ENCODE data around the gene NBPF3. TPM values are rescaled to one million over a fixed set of nuclear protein-coding genes. Genes with fewer than 3 reads are reported as not detected.
"Not testable (repeated sequence)": the region's sequence is repeated elsewhere in the genome, so short reads cannot be mapped to it uniquely, and the experiment has no call there.

NBPF3 gene
- polyA plus RNA-seq, 3 donors, result 11.1 to 19.2 (median 17.7) TPM

GRCh38 chr1:21510113-21510493, 70.2 kb downstream of the NBPF3 start:
- DNase-seq (ENCODE audit: extremely low read depth in 1 of 11, low read depth in 9 of 11, low spot score in 4 of 11), result no peak

DNA sequence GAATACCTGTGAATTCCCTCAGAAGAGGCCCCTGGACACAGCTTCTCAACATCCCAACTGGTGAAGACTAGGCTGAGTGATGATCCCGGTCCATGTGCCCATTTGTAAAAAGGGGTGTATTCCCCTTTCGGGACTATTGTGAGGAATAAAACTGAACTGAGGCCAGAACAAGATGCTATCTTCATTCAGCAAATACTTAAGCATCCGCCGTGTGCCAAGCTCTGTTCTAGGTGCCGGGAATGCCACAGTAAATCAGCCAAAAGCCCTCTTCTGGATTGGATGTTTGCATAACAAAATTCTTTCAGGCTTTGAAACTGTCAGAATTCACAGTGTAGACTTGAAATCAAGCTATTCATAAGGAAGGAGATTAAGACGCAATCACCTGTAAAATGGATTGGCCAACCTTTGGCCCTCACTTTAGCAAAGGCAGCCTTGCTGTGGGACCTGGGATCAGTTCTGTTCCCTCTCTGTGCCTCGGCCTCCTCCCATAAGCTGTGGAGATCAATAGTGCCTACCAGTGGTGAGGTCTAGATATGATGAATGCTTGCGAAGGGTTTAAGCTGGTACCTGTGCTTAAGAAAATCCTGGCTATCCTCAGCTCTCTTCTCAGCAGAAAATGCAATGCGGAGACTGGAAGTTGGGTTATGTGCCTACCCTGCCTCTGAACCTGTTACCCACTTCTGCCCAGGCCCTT, 71.1 kb downstream of the NBPF3 start:
- DNase-seq (ENCODE audit: extremely low read depth in 1 of 11, low read depth in 9 of 11, low spot score in 4 of 11), result no peak

DNA sequence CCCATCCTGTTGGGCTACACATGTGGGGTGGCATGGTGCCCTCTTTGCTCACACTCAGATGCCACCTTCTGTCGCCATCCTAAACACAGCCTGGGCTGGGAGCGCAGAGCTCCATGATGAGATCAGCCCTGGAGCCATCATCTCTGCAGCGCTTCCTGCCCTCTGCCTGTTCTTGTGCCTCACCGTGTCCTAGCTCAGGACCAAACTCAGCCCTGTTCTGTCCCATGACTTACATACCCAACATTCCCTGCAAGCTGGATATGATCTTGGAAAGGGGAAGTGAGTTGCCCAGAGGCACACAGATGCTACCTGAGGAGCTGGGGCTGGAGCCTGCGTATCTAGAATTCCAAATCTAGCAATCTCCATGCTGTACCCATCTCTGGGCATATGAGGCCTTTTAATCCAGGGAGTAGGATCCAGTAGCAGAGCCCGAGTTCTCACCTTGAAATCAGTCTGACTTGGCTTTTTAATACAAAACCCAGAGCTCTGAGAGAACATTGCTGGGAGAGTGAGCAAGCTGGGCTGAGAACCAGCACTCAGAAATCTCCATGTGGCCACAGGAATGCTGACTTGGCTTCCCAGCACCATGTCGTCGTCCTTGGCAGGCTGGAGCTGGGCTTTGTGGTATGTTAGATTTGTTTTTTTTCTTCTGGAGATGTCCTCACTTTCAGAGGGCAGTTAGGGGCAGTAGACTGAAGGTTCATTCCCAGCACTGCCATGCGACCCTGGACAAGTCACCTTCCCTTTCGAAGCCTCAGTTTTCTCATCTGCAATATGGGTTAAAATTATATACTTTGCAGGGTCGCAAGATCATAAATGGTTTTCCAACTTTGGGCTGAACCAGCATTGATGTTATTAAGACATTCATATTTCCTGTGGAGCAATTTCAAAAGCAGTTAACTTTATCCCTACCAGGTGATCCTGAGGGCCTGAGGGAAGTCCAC, 71.9 kb downstream of the NBPF3 start:
- DNase-seq (ENCODE audit: extremely low read depth in 1 of 11, low read depth in 9 of 11, low spot score in 4 of 11), result no peak

DNA sequence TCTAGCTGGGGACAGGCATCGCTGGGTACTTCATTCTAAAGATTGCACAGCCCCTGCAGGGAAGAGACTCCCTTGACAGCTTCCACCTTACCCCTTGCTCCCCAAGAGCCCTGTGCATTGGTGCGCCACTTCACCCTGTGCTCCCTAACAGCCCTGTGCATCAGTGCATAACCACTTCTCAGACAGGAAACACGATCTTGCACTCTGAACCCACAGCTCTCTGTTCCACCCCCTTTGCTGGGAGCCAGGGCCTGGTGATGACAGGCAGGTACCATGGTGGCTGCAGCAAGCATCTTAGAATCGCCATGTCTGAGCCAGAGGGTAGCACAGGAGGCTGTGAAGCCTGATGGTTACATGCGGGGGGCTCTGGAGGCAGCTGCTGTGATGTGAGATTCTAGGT, 74.3 kb downstream of the NBPF3 start:
- DNase-seq (ENCODE audit: extremely low read depth in 1 of 11, low read depth in 9 of 11, low spot score in 4 of 11), result no peak

DNA sequence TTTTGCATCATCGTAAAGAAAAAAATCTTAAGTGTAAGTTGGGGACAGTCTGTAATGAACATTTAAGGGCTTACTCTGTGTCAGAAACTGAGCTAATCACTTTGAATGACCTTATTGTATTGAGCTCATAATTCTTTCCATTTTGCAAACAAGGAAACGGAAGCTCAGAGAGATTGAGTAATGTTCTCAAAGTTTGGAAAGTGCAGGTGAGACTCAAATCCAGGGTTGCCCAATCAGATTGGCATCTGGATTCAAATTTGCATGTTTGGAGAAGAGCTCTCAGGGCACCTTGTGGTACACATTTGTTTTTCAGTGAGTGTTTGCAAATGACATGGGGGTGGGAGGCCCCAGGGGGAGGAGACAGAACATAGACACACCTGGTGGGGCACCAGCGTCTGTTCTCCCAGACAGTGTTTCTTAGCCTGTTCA, 77.2 kb downstream of the NBPF3 start:
- no peak for DNase-seq (ENCODE audit: extremely low read depth in 1 of 11, low read depth in 9 of 11, low spot score in 4 of 11)

DNA sequence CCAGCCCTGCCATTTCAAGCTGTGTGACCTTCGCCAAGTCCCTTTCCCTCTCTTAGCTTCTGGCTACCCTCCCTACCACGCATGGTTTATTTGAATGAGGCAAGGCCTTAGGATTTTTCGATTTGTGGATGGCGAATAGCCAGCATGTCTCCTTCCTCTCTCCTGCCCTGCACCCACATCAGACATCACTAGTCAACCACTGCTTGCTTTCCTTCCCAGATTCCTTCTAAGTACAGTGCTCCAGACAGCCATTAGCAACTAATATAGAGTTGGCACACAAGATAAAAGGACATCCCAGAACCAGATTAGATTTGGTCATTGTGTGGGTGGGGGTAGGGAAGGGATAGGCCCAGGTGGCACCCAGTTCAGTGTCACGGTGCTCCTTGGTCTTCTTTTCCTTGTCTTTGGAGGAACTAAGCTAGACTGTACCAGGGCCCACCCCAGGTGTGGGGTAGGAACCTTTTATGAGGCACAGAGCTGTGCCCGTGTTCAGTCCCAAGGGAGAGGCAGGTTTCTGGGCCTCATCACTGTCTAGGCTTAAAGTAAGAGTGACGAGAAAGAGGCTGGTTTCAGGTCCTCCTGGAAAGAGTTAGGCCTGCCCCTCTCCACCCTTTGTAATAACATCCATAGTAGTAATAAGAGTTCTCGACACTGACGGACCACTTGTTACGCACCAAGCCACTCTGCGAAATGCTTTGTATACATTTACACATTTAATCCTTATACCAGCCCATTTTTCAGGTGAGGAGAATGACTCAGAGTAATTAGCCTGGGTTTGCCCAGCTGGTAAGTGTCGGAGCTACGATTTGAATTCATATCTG, 77.9 kb downstream of the NBPF3 start:
- no peak for DNase-seq (ENCODE audit: extremely low read depth in 1 of 11, low read depth in 9 of 11, low spot score in 4 of 11)

DNA sequence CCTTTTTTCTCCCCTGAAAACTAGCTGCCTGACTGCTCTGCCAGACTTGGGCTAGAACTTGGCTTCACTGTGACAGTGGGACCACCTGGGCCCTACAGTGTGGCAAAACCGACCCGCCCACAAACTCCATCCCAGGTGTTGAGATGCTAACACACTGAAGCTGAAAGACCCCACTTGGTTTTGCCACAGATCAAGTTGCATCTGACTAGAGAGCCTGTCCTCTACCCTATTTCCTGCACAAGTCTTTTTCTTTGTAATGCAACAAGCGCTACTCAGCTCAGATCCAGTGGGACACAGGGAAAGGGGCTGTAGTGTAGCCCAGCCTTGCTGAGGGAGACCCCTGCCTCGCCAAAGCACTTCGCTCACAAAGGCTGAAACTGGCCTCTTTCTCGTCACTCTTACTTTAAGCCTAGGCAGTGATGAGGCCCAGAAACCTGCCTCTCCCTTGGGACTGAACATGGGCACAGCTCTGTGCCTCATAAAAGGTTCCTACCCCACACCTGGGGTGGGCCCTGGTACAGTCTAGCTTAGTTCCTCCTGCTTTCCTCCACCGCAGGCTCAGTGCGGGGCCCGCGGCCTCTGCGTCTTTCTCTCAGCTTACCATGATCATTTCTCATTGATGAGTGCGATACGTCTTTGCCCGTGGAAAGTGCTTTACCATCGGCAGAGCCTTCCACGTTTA, 79.0 kb downstream of the NBPF3 start:
- DNase-seq (ENCODE audit: extremely low read depth in 1 of 11, low read depth in 9 of 11, low spot score in 4 of 11), result no peak

GRCh38 chr1:21519486-21520070, 79.6 kb downstream of the NBPF3 start:
- DNase-seq (ENCODE audit: extremely low read depth in 1 of 11, low read depth in 9 of 11, low spot score in 4 of 11), result not testable (repeated sequence)

- no peak for DNase-seq (ENCODE audit: extremely low read depth in 1 of 11, low read depth in 9 of 11, low spot score in 4 of 11)
Measured at GRCh38 chr1:21520899-21521716, 81.2 kb downstream of the NBPF3 start.

DNA sequence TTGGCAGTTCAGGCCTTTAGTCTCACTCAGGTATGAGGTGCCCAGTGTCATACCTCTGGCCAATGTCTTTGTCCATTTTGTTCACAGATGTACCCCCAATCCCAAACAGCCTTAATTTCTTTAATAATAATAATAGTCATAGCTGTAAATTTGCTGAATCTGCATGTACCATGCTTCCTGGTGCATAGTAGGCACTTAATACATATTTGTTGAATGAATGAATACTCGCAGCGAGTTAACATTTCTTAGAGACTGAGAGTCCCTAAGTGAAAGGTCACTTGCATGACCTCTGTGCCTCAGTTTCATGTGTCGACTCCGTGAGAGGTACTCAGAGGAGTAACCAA, 81.8 kb downstream of the NBPF3 start:
- no peak for DNase-seq (ENCODE audit: extremely low read depth in 1 of 11, low read depth in 9 of 11, low spot score in 4 of 11)

GRCh38 chr1:21522525-21523038, 82.6 kb downstream of the NBPF3 start:
- no peak for DNase-seq (ENCODE audit: extremely low read depth in 1 of 11, low read depth in 9 of 11, low spot score in 4 of 11)

DNA sequence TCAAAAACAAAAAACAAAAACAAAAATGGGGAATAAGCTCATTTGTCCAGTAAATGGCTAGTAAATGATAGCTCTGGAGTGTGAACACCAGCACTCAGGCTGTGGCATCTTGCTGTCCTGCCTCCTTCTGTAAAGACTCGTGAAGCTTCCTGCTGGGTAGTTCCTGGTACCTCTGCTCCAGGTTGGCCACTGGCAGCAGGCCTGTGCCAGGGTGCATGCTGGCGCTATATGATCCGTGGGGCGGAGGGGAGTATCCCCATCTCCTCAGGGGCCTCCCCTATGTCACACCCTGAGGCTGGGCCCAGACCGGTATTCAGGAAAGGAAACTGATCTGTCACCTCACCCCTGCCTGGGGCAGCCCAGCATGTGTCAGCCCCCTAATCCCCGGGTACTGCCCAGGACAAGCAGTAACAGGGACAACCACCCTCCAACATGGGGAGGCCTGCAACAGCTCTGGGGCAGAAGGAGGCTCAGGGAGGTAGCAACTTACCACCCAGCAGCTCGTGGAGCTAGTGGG, 83.4 kb downstream of the NBPF3 start:
- no peak for DNase-seq (ENCODE audit: extremely low read depth in 1 of 11, low read depth in 9 of 11, low spot score in 4 of 11)

DNA sequence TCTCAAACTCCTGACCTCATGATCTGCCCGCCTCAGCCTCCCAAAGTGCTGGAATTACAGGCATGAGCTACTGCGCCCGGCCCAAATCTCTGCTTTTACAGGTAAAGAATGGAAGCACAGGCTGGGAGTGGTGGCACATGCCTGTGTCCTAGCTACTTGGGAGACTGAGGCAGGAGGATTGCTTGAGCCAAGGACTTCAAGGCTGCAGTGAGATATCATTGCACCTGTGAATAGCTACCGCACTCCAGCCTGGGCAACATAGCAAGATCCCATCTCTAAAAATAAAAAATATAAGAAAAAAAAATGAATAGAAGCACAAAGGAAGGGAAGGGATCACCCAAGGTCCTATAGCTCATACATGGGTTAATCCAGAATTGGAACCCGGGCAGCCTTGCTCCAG, 84.3 kb downstream of the NBPF3 start:
- no peak for DNase-seq (ENCODE audit: extremely low read depth in 1 of 11, low read depth in 9 of 11, low spot score in 4 of 11)

DNA sequence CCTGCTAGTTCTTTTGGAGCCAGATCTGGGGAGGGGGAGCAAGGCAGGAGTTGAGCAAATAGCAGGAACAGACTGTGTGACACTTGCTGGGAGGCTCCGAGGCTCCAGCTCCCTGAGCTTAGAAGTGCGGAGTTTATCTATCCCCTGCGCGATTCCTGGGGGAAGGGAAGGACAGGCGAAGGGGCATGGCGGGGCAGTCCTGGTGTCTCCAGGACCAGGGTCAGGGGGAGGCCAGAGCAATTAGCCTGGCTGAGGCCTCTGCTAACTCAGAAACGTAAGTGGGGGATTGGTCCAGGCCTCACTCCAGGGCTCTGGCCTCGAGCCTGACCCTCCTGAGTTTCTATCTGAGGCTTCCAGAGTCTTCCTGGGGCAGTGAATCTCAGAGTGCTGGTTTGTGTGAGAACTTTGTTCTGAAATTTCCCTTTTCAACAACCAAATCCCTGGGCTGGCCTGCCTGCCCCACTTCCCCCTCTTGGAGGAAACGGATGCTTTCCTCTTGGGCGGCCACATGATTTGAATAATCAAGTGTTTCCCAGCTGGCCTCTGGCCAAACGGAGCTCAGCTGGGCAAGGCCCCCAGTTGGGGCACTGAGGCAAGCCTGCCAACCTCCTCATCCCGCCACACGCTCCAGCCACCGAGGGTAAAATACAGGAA, 84.9 kb downstream of the NBPF3 start:
- DNase-seq (ENCODE audit: extremely low read depth in 1 of 11, low read depth in 9 of 11, low spot score in 4 of 11), result no peak

- DNase-seq (ENCODE audit: extremely low read depth in 1 of 11, low read depth in 9 of 11, low spot score in 4 of 11), result no peak
Measured at GRCh38 chr1:21525340-21525717, 85.4 kb downstream of the NBPF3 start.

GRCh38 chr1:21526441-21526840, 86.5 kb downstream of the NBPF3 start:
- no peak for DNase-seq (ENCODE audit: extremely low read depth in 1 of 11, low read depth in 9 of 11, low spot score in 4 of 11)

DNA sequence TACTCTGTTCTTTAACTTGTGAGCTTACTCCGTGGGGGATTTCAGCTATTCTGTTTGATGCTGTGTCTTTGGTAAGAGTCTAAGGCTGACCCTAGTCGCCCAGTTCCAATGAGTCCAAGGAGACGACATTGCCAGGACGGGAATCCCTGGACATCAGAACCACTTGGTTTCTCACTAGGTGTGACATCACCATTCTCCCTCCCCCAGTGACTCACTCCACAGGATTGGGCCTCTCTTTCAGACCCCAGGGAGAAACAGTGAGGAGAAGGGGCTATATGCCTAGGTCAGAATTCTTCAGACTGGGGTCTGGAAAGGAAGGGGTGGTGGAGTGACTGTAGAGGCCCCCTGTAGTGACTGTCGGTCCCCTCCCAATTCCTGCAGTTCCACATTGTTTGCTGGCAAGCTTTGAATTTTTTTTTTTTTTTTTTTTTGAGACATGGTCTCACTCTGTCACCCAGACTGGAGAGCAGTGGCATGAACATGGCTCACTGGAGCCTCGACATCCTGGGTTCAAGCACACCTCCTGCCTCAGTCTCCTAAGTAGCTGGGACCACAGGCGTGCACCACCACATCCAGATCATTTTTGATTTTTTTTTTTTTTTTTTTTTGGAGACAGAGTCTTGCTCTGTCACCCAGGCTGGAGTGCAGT, 90.6 kb downstream of the NBPF3 start:
- no peak for DNase-seq (ENCODE audit: extremely low read depth in 1 of 11, low read depth in 9 of 11, low spot score in 4 of 11)

All from renal cortex interstitium (tissue), 11 donors.